DOHH2 (cell line): ENCODE data around the gene USP6NL.
"Not testable (repeated sequence)": the region's sequence is repeated elsewhere in the genome, so short reads cannot be mapped to it uniquely, and the experiment has no call there.

ENCODE experiments used
- H3F3A ChIP-seq: fragments of 200-600 bp; sonication (generic), shearing (Covaris generic); 2 replicates; pipeline ENCODE4 v1.6.0; 2016; ENCODE audit warnings: antibody characterized with exemption, mild to moderate bottlenecking; ENCODE audit not compliant: control insufficient read depth, insufficient read depth
- H3K27ac ChIP-seq: fragments of 200-600 bp; sonication (generic); 2 replicates; pipeline ENCODE4 v1.5.1; 2014; ENCODE audit warnings: low read depth, mild to moderate bottlenecking, low read length, moderate library complexity
- H3K27me3 ChIP-seq: fragments of 200-600 bp; sonication (generic); 2 replicates; pipeline ENCODE4 v1.6.1; 2014; ENCODE audit warnings: mild to moderate bottlenecking, low read length, mixed read lengths; ENCODE audit not compliant: control insufficient read depth
- H3K36me3 ChIP-seq: fragments of 200-600 bp; sonication (generic); 2 replicates; pipeline ENCODE4 v1.6.1; 2014; ENCODE audit warnings: mild to moderate bottlenecking, low read length, moderate library complexity, mixed read lengths; ENCODE audit not compliant: control insufficient read depth
- H3K4me1 ChIP-seq: fragments of 200-600 bp; sonication (generic); 2 replicates; pipeline ENCODE4 v1.6.1; 2014; ENCODE audit warnings: mild to moderate bottlenecking, low read length, mixed read lengths; ENCODE audit not compliant: control insufficient read depth
- H3K4me2 ChIP-seq: fragments of 200-600 bp; sonication (generic); 2 replicates; pipeline ENCODE4 v1.6.0; 2014; ENCODE audit warnings: mild to moderate bottlenecking, low read length, moderate library complexity
- H3K4me3 ChIP-seq: fragments of 200-600 bp; sonication (generic); 2 replicates; pipeline ENCODE4 v1.5.1; 2014; ENCODE audit warnings: mild to moderate bottlenecking, low read length, mixed read lengths
- H3K79me2 ChIP-seq: fragments of 200-600 bp; sonication (generic); 2 replicates; pipeline ENCODE4 v1.6.1; 2014; ENCODE audit warnings: mild to moderate bottlenecking, low read length, mixed read lengths; ENCODE audit not compliant: control insufficient read depth
- H3K9me2 ChIP-seq: fragments of 200-600 bp; sonication (generic); replicated peaks from 2 replicates; pipeline ENCODE4 v1.6.1; 2014; ENCODE audit warnings: mild to moderate bottlenecking, low read length, mixed read lengths; ENCODE audit not compliant: control insufficient read depth
- H3K9me3 ChIP-seq: fragments of 200-600 bp; sonication (generic); 2 replicates; pipeline ENCODE4 v1.6.1; 2014; ENCODE audit warnings: antibody characterized with exemption, low read length, mixed read lengths; ENCODE audit not compliant: control insufficient read depth, insufficient read depth
- H4K20me1 ChIP-seq: fragments of 200-600 bp; sonication (generic); 2 replicates; pipeline ENCODE4 v1.6.0; 2014; ENCODE audit warnings: low read depth, mild to moderate bottlenecking, antibody characterized with exemption, low read length, moderate library complexity; ENCODE audit not compliant: control insufficient read depth, insufficient read depth
- CTCF ChIP-seq: fragments of 200-600 bp; sonication (generic); IDR thresholded peaks from one replicate; pipeline ENCODE4 v1.5.1; 2014; ENCODE audit warnings: antibody characterized with exemption, mild to moderate bottlenecking, low read depth, low read length; ENCODE audit not compliant: poor library complexity, severe bottlenecking
- EZH2phosphoT487 ChIP-seq: fragments of 200-600 bp; sonication (generic); IDR thresholded peaks from 2 replicates; pipeline ENCODE4 v1.6.1; 2017; ENCODE audit warnings: borderline replicate concordance, mild to moderate bottlenecking, antibody characterized with exemption, low read length, moderate library complexity, mixed read lengths

The USP6NL gene

GRCh38 chr10:11437391-11438142 lies 173.9 kb downstream of the USP6NL start:
- Histone ChIP-seq H3K4me1 (no peaks in the 10 kb centered on the region; the same call in 1 of the 2 replicates), H3K9me3 (no peaks in the 10 kb centered on the region), H3K79me2 (no peaks in the 10 kb centered on the region), H3K36me3 (no peaks in the 10 kb centered on the region), H4K20me1 (no peaks in the 10 kb centered on the region), H3F3A (no peaks in the 10 kb centered on the region), H3K4me2 (no peak overlapping the region), H3K27ac (no peak overlapping the region), H3K27me3 (peaks cover 6% of the 10 kb centered on the region; the same call in 1 of the 2 replicates), H3K9me2 (no peaks in the 10 kb centered on the region), H3K4me3 (no peak overlapping the region)
- TF ChIP-seq CTCF (no peak), EZH2phosphoT487 (no peak)

GRCh38 chr10:11436445-11436844 lies 175.0 kb downstream of the USP6NL start:
- not testable (repeated sequence) for H3K4me1 ChIP-seq, H3K9me2 ChIP-seq, H3K36me3 ChIP-seq, H3K79me2 ChIP-seq, H4K20me1 ChIP-seq, H3K9me3 ChIP-seq, H3K27ac ChIP-seq, H3K4me2 ChIP-seq, H3F3A ChIP-seq, H3K27me3 ChIP-seq, H3K4me3 ChIP-seq

- TF ChIP-seq EZH2phosphoT487 = no peak
- no peak for TF ChIP-seq CTCF
- Histone ChIP-seq H3F3A (no peaks in the 10 kb centered on the region), H3K27ac (no peak overlapping the region), H3K9me3 (no peaks in the 10 kb centered on the region), H3K36me3 (no peaks in the 10 kb centered on the region), H4K20me1 (no peaks in the 10 kb centered on the region), H3K9me2 (no peaks in the 10 kb centered on the region), H3K4me1 (no peaks in the 10 kb centered on the region; the same call in 1 of the 2 replicates), H3K4me2 (no peak overlapping the region), H3K79me2 (no peaks in the 10 kb centered on the region), H3K27me3 (peaks cover 2% of the 10 kb centered on the region; the same call in 1 of the 2 replicates), H3K4me3 (no peak overlapping the region)
Observed at GRCh38 chr10:11435581-11435981, 175.9 kb downstream of the USP6NL start.

GRCh38 chr10:11434324-11434723 lies 177.1 kb downstream of the USP6NL start:
- Histone ChIP-seq H3K79me2 (no peaks in the 10 kb centered on the region), H3K4me2 (no peak overlapping the region), H3K9me2 (no peaks in the 10 kb centered on the region), H3K27ac (no peak overlapping the region), H4K20me1 (no peaks in the 10 kb centered on the region), H3K4me3 (no peak overlapping the region), H3K4me1 (no peaks in the 10 kb centered on the region; the same call in 1 of the 2 replicates), H3F3A (no peaks in the 10 kb centered on the region), H3K36me3 (no peaks in the 10 kb centered on the region), H3K27me3 (0 out of 2 replicates have a peak, but pooled peaks cover 2% of the 10 kb centered on the region), H3K9me3 (no peaks in the 10 kb centered on the region)
- TF ChIP-seq CTCF (peak; percentile 65), EZH2phosphoT487 (no peak)
